ENCODE data around the gene PRPF8.

The PRPF8 gene

DNA sequence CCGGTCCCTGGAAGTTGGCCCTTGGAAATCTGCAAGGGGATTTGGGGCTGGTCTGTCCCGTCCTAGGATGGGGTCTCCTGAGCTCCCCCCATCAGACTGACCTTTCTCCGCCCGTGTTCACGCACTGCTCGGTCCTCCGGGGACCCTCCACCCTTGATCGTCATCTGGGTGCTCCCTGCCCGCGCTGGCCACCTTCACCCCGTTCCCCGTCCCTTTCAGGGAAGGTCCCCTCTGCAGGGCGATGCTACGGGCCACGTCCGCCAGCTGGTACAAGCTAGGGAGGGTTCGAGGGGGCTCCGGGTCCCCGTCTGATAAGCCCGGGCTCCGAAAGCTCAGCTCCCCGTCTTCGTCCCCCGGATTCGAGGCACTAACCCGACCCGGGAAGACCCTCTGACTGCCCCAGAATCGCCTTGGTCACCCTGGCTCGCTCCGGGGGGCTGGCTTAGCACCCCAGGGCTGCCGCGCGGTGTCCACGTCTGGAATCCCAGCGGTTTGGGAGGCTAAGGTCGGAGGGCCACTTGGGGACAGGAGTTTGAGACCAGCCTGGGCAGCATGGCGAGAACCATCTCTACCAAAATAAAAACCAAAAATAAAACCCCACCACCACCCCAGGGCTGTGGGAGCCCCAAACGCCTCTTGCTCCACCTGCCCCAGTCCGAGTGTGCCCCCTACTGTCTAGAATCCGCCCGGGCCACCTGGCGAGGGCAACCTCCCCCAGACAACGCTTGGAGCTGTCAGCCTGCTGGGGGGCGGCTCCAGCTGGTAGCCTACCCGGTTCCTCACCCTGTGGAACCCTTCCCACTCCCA lies 55.0 kb downstream of the PRPF8 start:
- Histone ChIP-seq H3K4me3 (ENCODE audit: insufficient read depth in 1 of 2, low read depth in 1 of 2, low read length in 2 of 2) (peak overlapping the region; percentile 64 to 91), H2AFZ (ENCODE audit: low read depth, low read length) (peak overlapping the region; percentile 1), H3K4me2 (ENCODE audit: low read length, poor library complexity, severe bottlenecking) (peak overlapping the region; percentile 96), H2BK12ac (ENCODE audit: low read length in 2 of 2) (peak overlapping the region in 1 of 2 experiments; percentile 19), H3K36me3 (ENCODE audit: control insufficient read depth in 1 of 2, insufficient read depth in 2 of 2, low read depth in 1 of 2, low read length in 2 of 2) (peaks cover 0 to 2% of the 10 kb centered on the region in 2 experiments), H2BK5ac (ENCODE audit: low read depth, low read length, poor library complexity, severe bottlenecking) (peak overlapping the region; percentile 25), H3K4me1 (ENCODE audit: control insufficient read depth, insufficient read depth, low read depth, low read length) (peaks cover 20% of the 10 kb centered on the region), H3K4ac (ENCODE audit: low read depth in 1 of 2, low read length in 2 of 2) (peak overlapping the region; percentile 29 to 90), H2AK5ac (ENCODE audit: low read length, severe bottlenecking) (no peak overlapping the region), H4K91ac (ENCODE audit: low read length) (peak overlapping the region; percentile 80), H3K9ac (ENCODE audit: low read length) (peak overlapping the region; percentile 90), H2BK15ac (ENCODE audit: low read depth, poor library complexity, severe bottlenecking) (peak overlapping the region; percentile 91), H4K8ac (ENCODE audit: low read length) (peak overlapping the region; percentile 97), H3K23ac (ENCODE audit: low read length in 2 of 2) (peak overlapping the region in 1 of 2 experiments; percentile 20), H3K27me3 (ENCODE audit: control insufficient read depth in 1 of 2, insufficient read depth in 1 of 2, low read length in 2 of 2) (peaks cover 9 to 21% of the 10 kb centered on the region in 2 experiments), H2BK120ac (ENCODE audit: low read depth, low read length) (peak overlapping the region; percentile 29), H3K9me3 (ENCODE audit: control insufficient read depth, low read length) (no peaks in the 10 kb centered on the region), H3K14ac (ENCODE audit: low read length in 2 of 2) (peak overlapping the region in 1 of 2 experiments; percentile 84), H3K27ac (ENCODE audit: low read length, poor library complexity, severe bottlenecking) (no peak overlapping the region), H3K79me1 (replicated peaks; ENCODE audit: low read length, poor library complexity, severe bottlenecking) (no peaks in the 10 kb centered on the region), H3K18ac (ENCODE audit: low read depth in 1 of 2, low read length in 2 of 2) (peak overlapping the region; percentile 67 to 78)
- DNase-seq = no peak
- 12% methylated on average over 44 of the region's 45 CpGs for WGBS

DNA sequence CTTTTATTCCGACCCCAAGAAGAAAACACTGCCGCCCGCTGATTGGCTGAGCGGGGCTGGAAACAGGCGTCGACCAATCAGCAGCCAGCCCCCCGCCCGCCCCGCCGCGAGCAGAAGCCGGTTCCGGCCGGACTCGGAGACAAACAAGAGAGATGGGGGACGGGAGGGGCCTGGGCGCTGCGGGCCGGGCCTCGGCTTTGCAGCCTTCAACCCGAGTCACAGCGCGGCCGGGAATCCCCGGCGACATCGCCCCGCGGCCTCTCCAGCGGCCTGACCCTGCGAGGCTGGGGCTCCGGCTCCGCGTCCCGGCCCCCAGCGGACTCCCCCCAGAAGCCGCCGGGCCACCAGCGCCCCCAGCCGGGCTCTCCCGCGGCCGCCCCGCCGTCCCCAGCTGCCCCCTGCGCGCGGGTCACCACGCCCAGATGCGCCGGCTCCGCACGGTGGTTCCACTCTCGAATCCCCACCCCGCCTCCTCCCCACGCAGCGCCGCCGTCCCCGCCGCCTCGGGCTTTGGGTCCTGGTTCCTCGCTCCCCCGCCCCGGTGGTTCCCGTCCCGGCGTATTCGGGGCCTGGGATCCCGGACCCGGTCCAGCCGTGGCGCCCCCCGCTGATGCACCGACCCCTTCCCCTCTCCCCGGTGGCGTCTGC lies 55.7 kb downstream of the PRPF8 start:
- Histone ChIP-seq H3K27me3 (ENCODE audit: control insufficient read depth in 1 of 2, insufficient read depth in 1 of 2, low read length in 2 of 2) (peaks cover 9 to 21% of the 10 kb centered on the region in 2 experiments), H2AK5ac (ENCODE audit: low read length, severe bottlenecking) (no peak overlapping the region), H3K36me3 (ENCODE audit: control insufficient read depth in 1 of 2, insufficient read depth in 2 of 2, low read depth in 1 of 2, low read length in 2 of 2) (peaks cover 0 to 3% of the 10 kb centered on the region in 2 experiments), H3K23ac (ENCODE audit: low read length in 2 of 2) (peak overlapping the region in 1 of 2 experiments; percentile 20), H3K4me3 (ENCODE audit: insufficient read depth in 1 of 2, low read depth in 1 of 2, low read length in 2 of 2) (peak overlapping the region; percentile 64 to 91), H4K8ac (ENCODE audit: low read length) (peak overlapping the region; percentile 97), H3K79me1 (replicated peaks; ENCODE audit: low read length, poor library complexity, severe bottlenecking) (no peaks in the 10 kb centered on the region), H2BK5ac (ENCODE audit: low read depth, low read length, poor library complexity, severe bottlenecking) (peak overlapping the region; percentile 25), H3K18ac (ENCODE audit: low read depth in 1 of 2, low read length in 2 of 2) (peak overlapping the region; percentile 67 to 78), H3K27ac (ENCODE audit: low read length, poor library complexity, severe bottlenecking) (no peak overlapping the region), H2AFZ (ENCODE audit: low read depth, low read length) (peak overlapping the region; percentile 1), H3K9ac (ENCODE audit: low read length) (peak overlapping the region; percentile 90), H2BK12ac (ENCODE audit: low read length in 2 of 2) (peak overlapping the region in 1 of 2 experiments; percentile 19), H4K91ac (ENCODE audit: low read length) (peak overlapping the region; percentile 80), H3K4me2 (ENCODE audit: low read length, poor library complexity, severe bottlenecking) (peak overlapping the region; percentile 96), H3K9me3 (ENCODE audit: control insufficient read depth, low read length) (no peaks in the 10 kb centered on the region), H3K4me1 (ENCODE audit: control insufficient read depth, insufficient read depth, low read depth, low read length) (peaks cover 20% of the 10 kb centered on the region), H3K4ac (ENCODE audit: low read depth in 1 of 2, low read length in 2 of 2) (peak overlapping the region; percentile 89 to 90), H2BK120ac (ENCODE audit: low read depth, low read length) (peak overlapping the region; percentile 29), H2BK15ac (ENCODE audit: low read depth, poor library complexity, severe bottlenecking) (peak overlapping the region; percentile 91), H3K14ac (ENCODE audit: low read length in 2 of 2) (peak overlapping the region in 1 of 2 experiments; percentile 84)
- WGBS = under 1% methylated on average over 71 of the region's 77 CpGs
- peak; percentile 95 for DNase-seq

DNA sequence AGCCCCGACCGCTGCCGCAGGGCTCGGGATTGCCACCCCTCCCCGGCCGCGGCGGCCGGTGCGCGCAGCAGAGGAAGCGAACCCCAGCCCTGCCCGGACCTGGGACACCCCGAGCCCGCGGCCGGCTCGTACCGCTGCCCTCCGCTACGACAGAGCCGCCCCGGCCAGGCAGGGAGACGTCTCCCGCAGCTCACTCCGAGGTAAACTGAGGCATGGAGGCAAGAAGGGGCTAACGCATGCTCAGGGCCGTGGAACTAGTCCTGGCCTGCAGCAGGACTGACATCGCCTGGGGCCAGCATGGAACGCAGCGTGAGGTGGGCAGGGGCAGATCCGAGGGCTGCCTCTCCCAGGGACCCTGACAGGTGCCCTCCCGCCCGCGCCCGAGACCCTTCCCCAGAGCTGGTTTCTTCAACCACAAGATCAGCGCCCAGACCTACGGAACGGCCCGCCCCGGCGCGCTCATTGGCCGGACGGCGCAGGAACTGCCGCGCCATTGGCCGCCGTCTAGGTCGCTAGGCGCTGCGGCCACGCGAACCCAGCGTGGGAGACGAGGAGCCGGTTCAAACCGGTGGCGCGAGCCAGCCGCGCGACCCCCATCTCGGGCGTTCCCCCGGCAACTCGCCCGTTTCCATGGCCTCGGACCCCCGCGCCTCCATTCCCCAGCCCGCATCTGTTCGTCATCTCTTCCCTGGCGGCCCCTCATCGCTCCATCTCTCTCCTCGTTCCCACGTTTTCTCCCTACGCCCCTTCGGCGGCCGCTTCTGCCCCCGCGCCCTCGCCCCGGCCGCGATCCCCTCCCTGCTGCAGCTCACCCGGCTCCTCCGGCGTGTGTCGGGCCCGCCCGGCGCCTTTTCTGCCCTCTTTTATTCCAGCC lies 56.4 kb downstream of the PRPF8 start, which contains the start of gene SLC43A2:
TSS of gene SLC43A2 (minus strand) at position 853 of the 874 bp plus-strand sequence. CDS start 960 bp downstream, outside the sequence.
- Histone ChIP-seq H3K27ac (ENCODE audit: low read length, poor library complexity, severe bottlenecking) (no peak within 1 kb of the TSS), H3K4me3 (ENCODE audit: insufficient read depth in 1 of 2, low read depth in 1 of 2, low read length in 2 of 2) (peak within 1 kb of the TSS; percentile 64 to 91), H2BK12ac (ENCODE audit: low read length in 2 of 2) (peak within 1 kb of the TSS; percentile 91 to 98), H3K14ac (ENCODE audit: low read length in 2 of 2) (peak within 1 kb of the TSS in 1 of 2 experiments; percentile 84), H2AK5ac (ENCODE audit: low read length, severe bottlenecking) (no peak within 1 kb of the TSS), H3K9me3 (ENCODE audit: control insufficient read depth, low read length) (no peaks in the 10 kb centered on the region), H2BK5ac (ENCODE audit: low read depth, low read length, poor library complexity, severe bottlenecking) (peak within 1 kb of the TSS; percentile 25), H2BK15ac (ENCODE audit: low read depth, poor library complexity, severe bottlenecking) (peak within 1 kb of the TSS; percentile 91), H4K8ac (ENCODE audit: low read length) (peak within 1 kb of the TSS; percentile 97), H3K9ac (ENCODE audit: low read length) (peak within 1 kb of the TSS; percentile 90), H3K36me3 (ENCODE audit: control insufficient read depth in 1 of 2, insufficient read depth in 2 of 2, low read depth in 1 of 2, low read length in 2 of 2) (peaks cover 0 to 6% of the 10 kb centered on the region in 2 experiments), H4K91ac (ENCODE audit: low read length) (peak within 1 kb of the TSS; percentile 95), H3K4ac (ENCODE audit: low read depth in 1 of 2, low read length in 2 of 2) (peak within 1 kb of the TSS; percentile 89 to 93), H3K4me2 (ENCODE audit: low read length, poor library complexity, severe bottlenecking) (peak within 1 kb of the TSS; percentile 96), H3K23ac (ENCODE audit: low read length in 2 of 2) (peak within 1 kb of the TSS in 1 of 2 experiments; percentile 63), H2BK120ac (ENCODE audit: low read depth, low read length) (peak within 1 kb of the TSS; percentile 29), H3K18ac (ENCODE audit: low read depth in 1 of 2, low read length in 2 of 2) (peak within 1 kb of the TSS; percentile 67 to 92), H3K4me1 (ENCODE audit: control insufficient read depth, insufficient read depth, low read depth, low read length) (peaks cover 20% of the 10 kb centered on the region), H2AFZ (ENCODE audit: low read depth, low read length) (peak within 1 kb of the TSS; percentile 89), H3K79me1 (replicated peaks; ENCODE audit: low read length, poor library complexity, severe bottlenecking) (no peaks in the 10 kb centered on the region), H3K27me3 (ENCODE audit: control insufficient read depth in 1 of 2, insufficient read depth in 1 of 2, low read length in 2 of 2) (peaks cover 9 to 21% of the 10 kb centered on the region in 2 experiments)
- under 1% methylated on average over 82 of the region's 95 CpGs for WGBS
- DNase-seq = peak; percentile 85
